GM10248 (cell line): ENCODE measurements around the gene PTGER2.

Source experiments
- CTCF ChIA-PET: fragments of 300-600 bp; sonication (Branson Sonifier 250); formaldehyde crosslinking; extraction: SDS; loops from one replicate; lab custom pipeline; 2021; ENCODE audit warnings: antibody characterized with exemption; lab: Yijun Ruan, JAX
- POLR2A ChIA-PET: fragments of 350-650 bp; sonication (Branson Sonifier 250); formaldehyde crosslinking; extraction: SDS; loops from one replicate; lab custom pipeline; 2020; ENCODE audit warnings: antibody characterized with exemption; lab: Yijun Ruan, JAX
- DNase-seq: peaks from one replicate; pipeline ENCODE4 v3.0.0; 2012; ENCODE audit errors: extremely low spot score
- TF ChIP-seq, protein P1 (sequence below): IDR thresholded peaks from 2 replicates; pipeline ENCODE4 v1.5.1; 2012; ENCODE audit warnings: mild to moderate bottlenecking, low read depth; ENCODE audit errors: extremely low read depth, missing control alignments, control extremely low read depth

PTGER2 gene

DNA sequence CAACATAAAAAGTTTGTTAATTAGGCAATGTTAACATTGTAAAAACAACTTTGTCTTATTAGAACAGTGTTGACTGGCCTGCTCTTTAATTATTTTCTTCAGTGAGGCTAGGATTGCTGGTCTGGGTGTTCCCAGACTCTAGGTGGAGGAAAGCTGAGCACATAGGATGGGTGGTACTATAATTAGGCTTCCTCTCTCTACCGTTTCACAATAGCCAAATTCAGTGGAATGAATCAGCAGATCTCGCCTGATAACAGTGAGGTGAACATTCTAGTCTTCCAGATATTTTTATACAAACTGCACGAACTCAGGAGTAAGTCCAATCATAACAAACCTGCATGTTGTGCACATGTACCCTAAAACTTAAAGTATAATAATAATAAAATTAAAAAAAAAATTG is 34.7 kb upstream of the PTGER2 start:
- ChIA-PET POLR2A (no interaction called here), CTCF (interaction anchor here (1.8 to 2.7 kb wide), 2 partner anchors 9 to 20 kb away, joined by 4 to 10 read pairs; no protein-coding TSS in a partner anchor)
- no peak for DNase-seq
- TF ChIP-seq, protein P1, sequence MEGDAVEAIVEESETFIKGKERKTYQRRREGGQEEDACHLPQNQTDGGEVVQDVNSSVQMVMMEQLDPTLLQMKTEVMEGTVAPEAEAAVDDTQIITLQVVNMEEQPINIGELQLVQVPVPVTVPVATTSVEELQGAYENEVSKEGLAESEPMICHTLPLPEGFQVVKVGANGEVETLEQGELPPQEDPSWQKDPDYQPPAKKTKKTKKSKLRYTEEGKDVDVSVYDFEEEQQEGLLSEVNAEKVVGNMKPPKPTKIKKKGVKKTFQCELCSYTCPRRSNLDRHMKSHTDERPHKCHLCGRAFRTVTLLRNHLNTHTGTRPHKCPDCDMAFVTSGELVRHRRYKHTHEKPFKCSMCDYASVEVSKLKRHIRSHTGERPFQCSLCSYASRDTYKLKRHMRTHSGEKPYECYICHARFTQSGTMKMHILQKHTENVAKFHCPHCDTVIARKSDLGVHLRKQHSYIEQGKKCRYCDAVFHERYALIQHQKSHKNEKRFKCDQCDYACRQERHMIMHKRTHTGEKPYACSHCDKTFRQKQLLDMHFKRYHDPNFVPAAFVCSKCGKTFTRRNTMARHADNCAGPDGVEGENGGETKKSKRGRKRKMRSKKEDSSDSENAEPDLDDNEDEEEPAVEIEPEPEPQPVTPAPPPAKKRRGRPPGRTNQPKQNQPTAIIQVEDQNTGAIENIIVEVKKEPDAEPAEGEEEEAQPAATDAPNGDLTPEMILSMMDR = no peak

DNA sequence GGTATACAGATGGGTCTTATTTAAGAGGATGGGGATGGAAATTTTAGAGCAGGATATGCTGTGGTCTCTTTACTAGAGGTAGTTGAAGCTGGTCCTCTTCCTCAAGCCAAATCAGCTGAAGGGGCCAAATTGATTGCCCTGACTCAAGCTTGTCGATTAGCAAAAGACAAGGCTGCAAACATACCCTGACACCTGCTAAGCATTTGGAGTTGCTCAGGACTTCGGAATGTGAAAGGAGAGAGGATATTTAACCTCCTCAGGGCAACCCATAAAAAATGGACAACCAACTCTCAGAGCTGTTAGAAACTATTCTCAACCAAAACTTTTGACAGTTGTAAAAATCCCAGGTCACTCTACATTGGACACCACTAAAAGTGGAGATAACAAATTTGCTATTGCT is 31.0 kb upstream of the PTGER2 start:
- CTCF ChIA-PET = interaction anchor here (1.0 to 1.5 kb wide), 2 partner anchors 31 to 39 kb away, joined by 3 read pairs; partner anchors contain the start of gene PTGER2
- TF ChIP-seq, protein P1 = no peak
- POLR2A ChIA-PET = no interaction called here
- no peak for DNase-seq

DNA sequence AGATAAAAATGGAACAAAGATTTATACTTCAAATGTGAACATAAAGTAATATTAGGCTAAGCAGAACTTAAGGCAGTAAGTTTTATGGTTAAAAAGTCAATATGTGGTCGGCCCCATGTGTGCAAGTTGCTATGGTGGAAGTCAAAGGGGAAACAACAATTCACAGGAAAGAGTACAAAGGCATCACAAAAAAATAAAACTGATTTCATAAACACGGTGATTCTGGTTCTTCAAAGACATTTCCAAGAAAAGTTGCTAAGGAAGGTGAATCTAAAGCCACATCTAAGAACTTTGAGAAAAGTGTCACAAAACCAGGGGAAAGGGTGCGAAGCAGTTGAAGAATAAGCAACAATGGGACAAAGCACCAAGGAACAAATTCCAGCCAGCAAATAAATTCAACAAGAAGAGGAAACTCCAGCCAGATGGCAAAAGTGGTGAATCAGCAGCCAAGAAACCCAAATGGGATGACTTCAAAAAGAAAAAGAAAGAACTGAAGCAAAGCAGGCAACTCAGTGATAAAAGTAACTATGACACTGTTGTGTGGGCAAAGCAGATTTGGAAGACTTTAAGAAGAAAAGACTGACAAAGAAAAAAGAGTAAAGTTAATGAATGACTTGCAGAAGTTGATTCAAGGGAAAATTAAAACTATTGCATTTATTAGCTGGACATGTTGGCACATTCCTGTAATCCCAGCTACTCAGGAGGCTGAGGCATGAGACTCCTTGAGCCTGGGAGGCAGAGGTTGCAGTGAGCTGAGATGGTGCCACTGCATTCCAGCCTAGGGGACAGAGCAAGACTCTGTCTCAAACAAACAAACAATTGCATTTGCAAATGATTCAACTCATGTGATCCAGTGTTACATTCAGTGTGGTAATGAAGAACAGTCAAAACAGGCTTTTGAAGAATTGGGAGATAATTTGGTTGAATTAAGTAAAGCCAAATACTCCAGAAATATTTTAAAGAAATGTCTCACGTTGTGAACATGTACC is 27.2 kb upstream of the PTGER2 start:
- DNase-seq = no peak
- TF ChIP-seq, protein P1 = no peak
- ChIA-PET POLR2A (no interaction called here), CTCF (interaction anchor here (0.9 kb wide), 1 partner anchor 13 kb away, joined by 3 read pairs; no protein-coding TSS in a partner anchor)

DNA sequence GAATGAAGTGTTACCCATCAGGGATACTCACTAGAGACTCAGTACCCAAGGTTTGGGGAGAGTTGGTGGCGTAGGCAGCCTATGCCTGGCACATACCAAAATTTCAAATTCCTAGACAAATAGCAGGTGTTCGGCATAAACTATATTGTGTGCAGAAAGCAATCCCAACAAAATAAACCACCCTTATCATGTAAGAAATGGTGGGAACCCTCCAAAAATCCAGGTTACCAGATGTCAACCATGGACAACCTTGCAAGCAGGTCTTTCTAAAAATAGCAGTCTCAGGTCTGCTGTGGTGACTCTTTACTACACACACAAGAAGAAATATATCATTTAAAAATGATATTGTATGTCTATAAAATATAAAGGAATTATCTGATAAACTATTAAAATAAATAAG is 17.7 kb upstream of the PTGER2 start:
- ChIA-PET POLR2A (no interaction called here), CTCF (interaction anchor here (0.7 kb wide), 1 partner anchor 11 kb away, joined by 3 read pairs; no protein-coding TSS in a partner anchor)

DNA sequence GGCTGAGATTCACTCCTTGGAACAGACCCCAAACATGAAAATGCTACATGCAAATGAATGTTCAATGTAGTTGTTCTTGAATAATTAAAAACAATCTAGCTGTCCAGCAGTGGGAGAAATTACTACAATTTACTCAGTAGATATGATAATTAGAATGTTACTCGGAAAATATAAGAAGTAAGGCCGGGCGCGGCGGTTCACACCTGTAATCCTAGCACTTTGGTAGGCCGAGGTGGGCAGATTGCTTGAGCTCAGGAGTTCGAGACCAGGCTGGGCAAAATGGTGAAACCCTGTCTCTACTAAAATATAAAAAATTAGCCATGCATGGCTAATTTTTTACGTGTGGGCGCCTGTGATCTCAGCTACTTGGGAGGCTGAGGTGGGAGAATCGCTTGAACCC is 15.3 kb upstream of the PTGER2 start:
- POLR2A ChIA-PET = no interaction called here
- no peak for DNase-seq
- TF ChIP-seq, protein P1 = no peak
- CTCF ChIA-PET = interaction anchor here (0.9 to 3.2 kb wide), 5 partner anchors 8 to 170 kb away, joined by 3 to 12 read pairs (median 4); no protein-coding TSS in a partner anchor

More for the DNA sequence above, 17.7 kb upstream of the PTGER2 start:
- TF ChIP-seq, protein P1 = no peak
- DNase-seq = no peak

DNA sequence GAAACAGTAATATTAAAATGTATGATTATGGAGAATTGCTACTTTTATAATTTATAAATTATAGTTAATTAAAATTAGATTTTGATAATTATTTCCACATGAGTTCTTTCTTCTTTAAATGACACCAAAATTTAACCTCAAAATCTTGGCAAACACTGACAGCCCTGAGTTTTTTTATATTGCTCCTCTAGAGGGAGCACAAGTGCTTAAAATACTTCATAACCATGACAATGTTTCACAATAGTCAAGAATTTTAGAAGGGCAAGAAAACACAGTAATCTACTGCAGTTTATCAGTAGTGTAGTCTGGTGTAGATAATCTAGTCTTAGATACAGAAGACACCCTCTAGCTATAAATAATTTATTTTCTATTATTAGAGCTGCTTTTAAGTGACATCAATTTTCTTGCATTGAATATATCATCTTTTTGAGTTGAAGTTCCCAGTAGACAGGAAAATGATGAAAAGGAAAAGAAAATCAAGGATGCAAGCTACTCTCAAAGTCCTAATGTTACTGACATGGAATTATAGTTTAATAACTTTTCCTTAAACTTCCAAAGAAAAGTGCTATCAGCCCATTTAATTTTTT is 14.3 kb upstream of the PTGER2 start:
- DNase-seq = peak; percentile 57
- TF ChIP-seq, protein P1 = peak; percentile 66
- ChIA-PET CTCF (interaction anchor here (0.8 to 3.2 kb wide), 19 partner anchors 9 to 661 kb away, joined by 3 to 12 read pairs (median 3); partner anchors contain the start of gene PTGER2), POLR2A (no interaction called here)
